ENCODE measurements around the gene UMAD1.

GRCh38 chr7:7829667-7830066 lies 189.1 kb downstream of the UMAD1 start:
- TF ChIP-seq ZNF18 (CRISPR knock-in tag; IDR thresholded peaks at IDR 0.05; ENCODE audit: insufficient replicate concordance) = no peak
- no peak for TF ChIP-seq POLR2A (IDR thresholded peaks at IDR 0.05; ENCODE audit: insufficient read depth in 1 of 2, low read depth in 2 of 2, low read length in 2 of 2)
- TF ChIP-seq EZH2 (conservative IDR thresholded peaks at IDR 0.05; ENCODE audit: low read depth, low read length) = no peak
